Activated naive CD4-positive, alpha-beta T cell treated with anti-CD3 and anti-CD28 coated beads, Interleukin-2, amount 50 U/mL, for 72 hours (primary cell): ENCODE data around the gene POLR2A. TPM values are rescaled to one million over a fixed set of nuclear protein-coding genes. Genes with fewer than 3 reads are reported as not detected.
"Not testable (repeated sequence)": the region's sequence is repeated elsewhere in the genome, so short reads cannot be mapped to it uniquely, and the experiment has no call there.

Experiments
- ATAC-seq, 2 donors: fragments of 150-1000 bp; cut with Tn5 transposase; 2 replicates each; pipeline ENCODE4 v1.10.0; 2021; ENCODE audit warnings: mild to moderate bottlenecking in 2 of 2, moderate library complexity in 2 of 2
- DNase-seq, 2 donors: peaks; one replicate each; pipeline ENCODE4 v3.0.0; 2021 to 2022; ENCODE audit warnings: low spot score in 2 of 2
- H3K27ac Mint-ChIP-seq, 2 donors: one replicate each; pipeline ENCODE4 v1.8.0; 2022; ENCODE audit warnings: mild to moderate bottlenecking in 2 of 2, mixed read lengths in 2 of 2
- H3K36me3 Mint-ChIP-seq, 2 donors: one replicate each; pipeline ENCODE4 v1.8.0; 2022; ENCODE audit warnings: mixed read lengths in 2 of 2
- H3K9me3 Mint-ChIP-seq, 2 donors: one replicate each; pipeline ENCODE4 v1.8.0; 2022; ENCODE audit warnings: mixed read lengths in 2 of 2
- total RNA-seq, 2 donors: library from RNA; stranded (reverse); gene quantifications; one replicate each; pipeline ENCODE4 v1.2.3, GENCODE V29; 2022

Gene POLR2A
- total RNA-seq, 2 donors from 2014 or later = 280 to 333 TPM

DNA sequence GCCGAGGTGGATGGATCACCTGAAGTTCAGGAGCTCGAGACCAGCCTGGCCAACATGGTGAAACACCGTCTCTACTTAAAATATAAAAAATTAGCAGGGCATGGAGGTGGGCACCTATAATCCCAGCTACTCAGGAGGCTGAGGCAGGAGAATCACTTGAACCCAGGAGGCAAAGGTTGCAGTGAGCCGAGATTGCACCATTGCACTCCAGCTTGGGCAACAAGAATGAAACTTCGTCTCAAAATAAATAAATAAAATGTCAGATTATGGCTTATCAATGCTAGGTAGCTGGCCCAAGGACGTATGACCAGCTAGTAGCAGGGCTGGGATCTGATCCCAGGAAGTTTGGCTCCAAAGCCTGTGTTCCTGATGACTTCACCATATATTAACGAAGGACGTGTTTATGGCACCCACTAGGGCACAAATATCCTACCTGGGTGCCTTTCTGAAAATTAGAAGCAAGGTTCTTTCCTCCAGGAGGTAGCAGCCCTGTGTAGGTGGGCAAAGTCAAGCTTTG is 13.7 kb upstream of the POLR2A start:
- H3K9me3 Mint-ChIP-seq, ATAC-seq, DNase-seq, H3K36me3 Mint-ChIP-seq, H3K27ac Mint-ChIP-seq: not testable (repeated sequence)

DNA sequence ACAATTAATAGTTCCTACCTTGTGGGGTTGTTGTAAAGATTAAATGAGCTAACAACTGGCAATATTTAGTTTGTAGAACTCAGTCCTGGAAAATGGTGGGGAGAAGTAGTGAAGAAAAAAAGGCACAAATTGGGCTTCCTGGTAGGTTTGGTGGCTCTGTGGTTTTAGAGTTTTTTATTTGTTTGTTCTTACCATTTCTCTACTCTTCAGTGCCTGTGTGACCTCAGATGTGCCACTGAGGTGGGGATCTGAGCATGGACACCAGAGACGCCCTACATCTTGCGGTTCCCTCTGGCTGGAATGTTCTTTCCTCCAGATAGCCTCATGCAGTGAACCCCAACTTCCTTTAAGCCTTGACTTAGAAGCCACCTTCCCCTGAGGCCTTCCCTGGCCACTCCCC is 12.4 kb upstream of the POLR2A start:
- no peak for DNase-seq
- no peaks in the 10 kb centered on the region for H3K9me3 Mint-ChIP-seq
- no peak for ATAC-seq
- H3K36me3 Mint-ChIP-seq = peaks cover 0 to 5% of the 10 kb centered on the region in 2 donors
- H3K27ac Mint-ChIP-seq = peak overlapping the region in 1 of 2 donors; percentile 56

DNA sequence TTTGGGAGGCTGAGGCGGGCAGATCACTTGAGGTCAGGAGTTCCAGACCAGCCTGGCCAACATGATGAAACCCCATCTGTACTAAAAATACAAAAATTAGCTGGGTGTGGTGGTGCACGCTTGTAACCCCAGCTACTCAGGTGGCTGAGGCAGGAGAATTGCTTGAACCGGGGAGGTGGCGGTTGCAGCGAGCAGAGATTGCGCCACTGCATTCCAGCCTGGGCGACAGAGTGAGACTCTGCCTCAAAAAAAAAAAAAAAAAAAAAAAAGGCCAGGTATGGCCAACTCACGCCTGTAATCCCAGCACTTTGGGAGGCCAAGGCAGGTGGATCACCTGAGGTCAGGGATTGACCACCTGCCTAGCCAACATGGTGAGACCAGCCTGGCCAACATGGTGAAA is 9.4 kb upstream of the POLR2A start:
- DNase-seq, ATAC-seq, H3K9me3 Mint-ChIP-seq, H3K27ac Mint-ChIP-seq: not testable (repeated sequence)
- peaks cover 10 to 13% of the 10 kb centered on the region in 2 donors for H3K36me3 Mint-ChIP-seq

DNA sequence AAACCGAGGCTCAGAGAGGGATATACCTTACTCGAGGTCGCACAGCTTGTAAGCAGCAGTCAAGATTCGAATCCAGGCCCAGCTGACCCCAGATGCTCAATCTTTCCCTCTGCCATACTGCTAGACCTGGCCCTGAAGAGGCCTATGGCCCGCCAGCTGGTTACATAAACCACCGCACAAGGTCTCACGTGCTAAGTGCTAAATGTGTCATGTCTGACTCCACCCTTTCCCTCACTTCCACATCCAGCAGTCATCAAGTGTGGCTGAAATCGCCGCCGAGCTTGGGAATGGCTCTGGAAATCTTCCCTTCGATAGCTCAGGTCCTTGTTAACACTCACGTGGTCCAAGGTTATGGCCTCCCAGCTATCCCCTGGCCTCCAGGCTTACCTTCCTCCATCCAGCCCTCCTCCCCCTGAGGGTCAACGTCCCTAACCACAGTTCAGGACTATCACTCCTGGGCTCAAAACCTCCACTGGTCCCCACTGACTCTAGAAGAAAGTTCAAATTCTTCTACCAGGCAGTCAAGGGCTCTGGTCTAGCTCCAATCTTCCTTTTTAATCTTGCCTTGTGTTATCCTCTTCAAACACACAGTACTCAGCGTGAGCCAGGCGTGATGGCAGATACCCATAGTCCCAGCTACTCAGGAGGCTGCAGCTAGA is 8.3 kb upstream of the POLR2A start:
- H3K9me3 Mint-ChIP-seq = no peaks in the 10 kb centered on the region
- peak overlapping the region; percentile 6 to 70 for H3K27ac Mint-ChIP-seq
- DNase-seq = no peak
- H3K36me3 Mint-ChIP-seq = peaks cover 10 to 13% of the 10 kb centered on the region in 2 donors
- no peak for ATAC-seq

DNA sequence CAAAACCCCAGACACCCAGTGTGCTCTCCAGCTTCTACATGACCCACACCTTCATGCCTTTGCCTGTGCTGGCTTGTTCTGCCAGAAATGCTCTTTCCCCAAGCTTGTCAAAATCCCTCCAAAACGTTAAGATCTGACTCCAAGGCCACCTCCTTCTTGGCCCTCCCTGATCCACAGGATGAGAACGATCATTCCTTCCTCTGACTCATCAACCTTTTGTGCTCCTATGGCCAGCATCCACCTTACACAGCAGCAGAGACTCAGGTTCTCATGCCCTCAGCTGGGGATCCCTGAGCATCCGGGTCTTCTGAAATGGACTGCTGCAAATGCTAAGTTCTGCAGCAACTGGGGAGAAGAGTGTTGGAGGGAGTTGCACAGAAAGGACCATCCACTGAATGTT is 7.7 kb upstream of the POLR2A start:
- no peak for ATAC-seq
- no peak for DNase-seq
- no peaks in the 10 kb centered on the region for H3K9me3 Mint-ChIP-seq
- peak overlapping the region; percentile 6 to 70 for H3K27ac Mint-ChIP-seq
- peaks cover 10 to 13% of the 10 kb centered on the region in 2 donors for H3K36me3 Mint-ChIP-seq

DNA sequence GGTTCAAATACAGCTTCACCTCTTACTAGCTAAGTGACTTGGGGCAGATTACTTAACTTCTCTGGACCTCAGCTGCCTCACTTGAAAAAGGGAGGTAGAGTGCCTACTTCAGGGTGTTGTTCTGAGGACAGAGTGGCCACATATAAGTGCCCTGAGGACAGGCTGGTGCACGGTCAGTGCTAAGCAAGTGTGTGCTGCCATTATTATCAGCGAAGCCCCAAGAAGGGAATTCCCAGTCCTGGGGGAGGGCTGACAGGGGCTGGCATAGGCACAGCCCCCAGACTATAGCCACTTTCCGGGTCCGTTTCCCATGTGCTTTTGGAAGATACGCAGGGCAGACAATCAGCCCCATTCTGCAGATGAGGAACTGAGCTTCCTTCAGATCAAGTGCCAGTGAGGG is 7.2 kb upstream of the POLR2A start:
- Mint-ChIP-seq H3K27ac (peak overlapping the region in 1 of 2 donors; percentile 87), H3K36me3 (peaks cover 10 to 13% of the 10 kb centered on the region in 2 donors), H3K9me3 (no peaks in the 10 kb centered on the region)
- DNase-seq = no peak
- no peak for ATAC-seq

DNA sequence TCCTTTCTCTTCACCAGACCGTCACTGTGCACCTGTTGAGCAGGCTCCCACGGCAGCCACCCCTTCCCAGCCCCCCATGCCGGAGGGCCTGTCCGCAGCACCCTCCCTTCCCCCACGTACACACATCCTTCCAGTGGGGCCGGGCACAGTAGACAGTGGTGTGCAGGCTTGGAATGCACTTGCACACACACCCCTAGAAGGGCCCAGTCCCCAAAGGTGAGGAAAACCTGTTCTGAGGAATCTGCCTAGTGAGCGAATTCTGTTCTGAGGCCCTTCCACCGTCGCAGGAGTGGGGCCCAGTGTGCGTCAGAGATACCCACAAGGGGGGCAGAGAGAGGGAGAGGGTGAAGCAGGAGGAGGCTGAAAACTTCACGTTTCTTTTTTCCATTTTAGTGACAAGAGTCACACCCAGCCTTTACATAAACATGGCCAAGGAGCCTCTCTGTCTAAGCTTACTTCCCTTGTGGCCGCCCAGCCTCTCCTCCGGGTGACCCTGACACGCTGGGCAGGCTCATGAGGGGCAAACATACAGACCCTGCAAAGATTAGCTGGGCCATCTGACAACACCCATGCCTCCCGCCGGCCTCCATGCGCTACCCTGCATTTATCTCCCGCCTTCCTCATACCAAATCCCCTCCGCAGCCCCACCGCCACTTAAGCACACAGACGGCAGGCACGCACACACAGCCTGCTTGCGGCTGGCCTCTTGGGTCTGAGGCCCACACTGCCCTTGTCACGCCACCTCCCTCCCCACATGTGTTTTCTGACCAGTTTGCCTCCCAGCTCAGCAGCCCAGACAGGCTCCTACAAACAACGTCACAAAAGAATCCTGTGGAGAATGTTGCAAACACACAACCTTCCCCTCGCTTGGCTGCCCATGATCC is 6.5 kb upstream of the POLR2A start:
- Mint-ChIP-seq H3K36me3 (peaks cover 10 to 13% of the 10 kb centered on the region in 2 donors), H3K9me3 (no peaks in the 10 kb centered on the region), H3K27ac (peak overlapping the region; percentile 84 to 87)
- ATAC-seq (peak in 1 of 2 donors; percentile 2), DNase-seq (no peak)

DNA sequence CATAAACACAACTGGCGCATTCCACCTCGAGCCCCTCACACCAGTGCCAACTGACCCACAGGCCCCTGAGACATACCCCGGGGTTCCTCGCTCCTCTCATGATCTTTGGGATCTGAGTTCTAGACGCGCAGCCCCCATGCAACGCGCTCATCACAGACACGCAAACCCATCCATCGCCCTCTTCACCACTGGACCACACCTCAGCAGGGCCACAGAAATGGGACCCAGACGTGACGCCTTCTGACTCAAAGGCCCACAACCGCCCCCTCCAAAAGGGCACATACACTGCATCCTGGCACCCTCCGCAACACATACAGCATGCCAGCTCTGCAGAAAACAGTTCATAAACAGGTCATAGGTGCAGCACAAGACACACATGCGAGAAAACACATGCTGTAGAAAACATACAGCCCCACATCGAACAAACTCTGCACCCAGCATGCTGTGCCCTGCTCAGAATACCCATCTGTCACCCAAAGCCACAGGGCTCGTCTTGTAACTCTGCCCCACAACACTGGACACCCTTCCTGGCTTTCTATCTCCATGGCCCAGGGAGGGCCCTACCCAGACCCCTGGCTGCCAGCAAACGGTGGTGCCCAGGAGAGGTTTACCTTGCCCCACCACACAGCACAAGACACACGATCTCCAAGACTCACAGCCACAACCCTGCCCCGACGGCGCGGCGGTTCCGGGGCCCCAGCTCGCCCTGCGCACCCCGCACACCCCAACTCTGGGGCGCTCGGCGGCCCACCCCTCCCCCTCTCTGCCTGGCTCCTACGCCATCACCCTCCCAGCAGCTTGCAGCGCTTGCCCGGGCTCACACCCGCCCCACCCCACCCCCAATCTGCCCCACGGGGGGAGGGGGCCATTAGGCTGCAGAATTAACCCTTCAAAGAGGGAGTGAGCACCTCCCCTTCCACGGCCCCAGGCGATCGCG is 5.6 kb upstream of the POLR2A start:
- peak in 1 of 2 donors; percentile 54 for DNase-seq
- ATAC-seq = peak; percentile 35 to 68
- Mint-ChIP-seq H3K36me3 (peaks cover 10 to 13% of the 10 kb centered on the region in 2 donors), H3K27ac (peak overlapping the region; percentile 84 to 87), H3K9me3 (no peaks in the 10 kb centered on the region)

DNA sequence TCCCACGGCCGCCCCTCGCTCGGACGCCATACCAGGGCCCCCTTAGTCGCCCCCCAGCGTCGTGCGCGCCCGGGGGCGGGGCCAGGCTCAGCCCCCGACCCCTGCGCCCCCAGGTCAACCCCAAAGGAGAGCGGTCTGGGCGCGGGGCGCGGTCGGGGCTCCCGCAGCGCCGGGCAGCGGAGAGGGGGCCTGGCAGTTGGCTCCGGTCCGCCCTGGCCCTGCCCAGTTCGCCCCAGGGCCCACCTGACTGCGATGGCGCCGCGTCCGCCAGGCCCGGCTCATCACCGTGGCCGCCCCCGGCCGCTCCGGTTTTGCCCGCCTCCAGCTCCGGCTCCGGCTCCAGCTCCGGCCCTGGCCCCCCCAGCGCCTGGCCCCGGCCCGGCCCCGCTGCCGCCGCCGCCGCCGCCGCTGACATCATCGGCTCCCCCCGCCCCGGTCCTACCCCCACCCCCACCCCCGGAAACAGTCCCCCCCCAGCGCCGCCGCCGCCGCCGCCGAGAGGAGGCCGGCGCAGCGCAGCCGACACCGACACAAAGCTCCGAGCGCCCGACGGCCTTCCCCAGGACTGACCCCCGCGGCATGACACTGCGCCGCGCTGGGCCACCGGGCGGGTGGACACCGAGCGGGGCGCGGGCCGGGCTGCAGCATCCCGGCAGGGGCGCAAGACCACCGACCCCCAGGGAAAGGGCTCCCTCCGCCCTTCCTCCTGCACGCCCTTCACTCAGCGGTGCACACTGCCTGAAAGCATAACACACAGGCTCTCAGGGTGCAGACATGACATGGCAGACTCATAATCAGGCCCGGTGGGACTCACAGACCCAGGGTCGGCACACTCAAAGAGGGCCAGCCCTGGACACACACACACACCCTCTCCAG is 4.7 kb upstream of the POLR2A start, which contains the start of gene ZBTB4:
Gene ZBTB4 (minus strand): TSS at position 419 of the 876 bp plus-strand sequence. CDS start 12,830 bp downstream, outside the sequence.
- ATAC-seq (peak; percentile 15 to 16), DNase-seq (peak in 1 of 2 donors; percentile 56)
- Mint-ChIP-seq H3K9me3 (no peaks in the 10 kb centered on the region), H3K36me3 (peaks cover 10 to 13% of the 10 kb centered on the region in 2 donors), H3K27ac (peak within 1 kb of the TSS; percentile 87 to 94)

DNA sequence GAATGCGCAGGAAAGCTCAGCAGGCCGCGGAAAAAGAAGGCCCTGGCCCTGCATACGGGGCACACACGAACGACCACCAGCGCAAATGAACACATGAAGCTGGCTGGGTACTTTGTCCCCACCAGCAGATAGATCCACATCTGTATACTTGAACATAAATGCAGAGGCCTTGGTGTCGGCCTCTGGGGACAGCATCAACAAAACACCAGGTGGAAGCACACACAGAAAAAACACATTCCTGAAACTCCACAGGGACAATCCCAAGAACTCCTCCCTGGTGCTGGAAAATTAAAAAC is 4.1 kb upstream of the POLR2A start:
- H3K9me3 Mint-ChIP-seq = no peaks in the 10 kb centered on the region
- DNase-seq = no peak
- H3K36me3 Mint-ChIP-seq = peaks cover 15 to 19% of the 10 kb centered on the region in 2 donors
- peak overlapping the region; percentile 87 to 94 for H3K27ac Mint-ChIP-seq
- no peak for ATAC-seq

DNA sequence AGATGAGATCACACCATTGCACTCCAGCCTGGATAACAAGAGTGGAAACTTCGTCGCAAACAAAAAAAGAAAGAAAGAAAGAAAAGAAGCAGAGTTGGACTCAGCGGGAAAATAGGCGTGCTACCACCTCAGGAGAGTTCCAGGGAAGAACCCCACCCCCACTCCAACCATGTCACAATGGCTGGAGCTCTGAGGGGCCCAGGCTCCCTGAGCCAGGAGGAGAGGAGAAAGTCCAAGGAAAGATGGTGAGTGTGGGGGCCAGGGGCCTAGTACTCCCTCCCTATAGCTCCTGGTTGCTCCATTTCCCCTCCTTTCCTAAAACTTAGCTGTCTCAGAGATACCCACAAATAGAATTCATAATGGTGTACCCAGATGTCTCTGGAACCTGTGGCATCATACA is 2.9 kb upstream of the POLR2A start, which contains the start of gene SLC35G6:
Gene SLC35G6 (plus strand): TSS at position 172 of the 400 bp plus-strand sequence. CDS start 71 bp downstream, at position 243.
- peaks cover 24 to 25% of the 10 kb centered on the region in 2 donors for H3K36me3 Mint-ChIP-seq
- not testable (repeated sequence) for H3K9me3 Mint-ChIP-seq, ATAC-seq, DNase-seq
- peak within 1 kb of the TSS; percentile 94 to 97 for H3K27ac Mint-ChIP-seq

DNA sequence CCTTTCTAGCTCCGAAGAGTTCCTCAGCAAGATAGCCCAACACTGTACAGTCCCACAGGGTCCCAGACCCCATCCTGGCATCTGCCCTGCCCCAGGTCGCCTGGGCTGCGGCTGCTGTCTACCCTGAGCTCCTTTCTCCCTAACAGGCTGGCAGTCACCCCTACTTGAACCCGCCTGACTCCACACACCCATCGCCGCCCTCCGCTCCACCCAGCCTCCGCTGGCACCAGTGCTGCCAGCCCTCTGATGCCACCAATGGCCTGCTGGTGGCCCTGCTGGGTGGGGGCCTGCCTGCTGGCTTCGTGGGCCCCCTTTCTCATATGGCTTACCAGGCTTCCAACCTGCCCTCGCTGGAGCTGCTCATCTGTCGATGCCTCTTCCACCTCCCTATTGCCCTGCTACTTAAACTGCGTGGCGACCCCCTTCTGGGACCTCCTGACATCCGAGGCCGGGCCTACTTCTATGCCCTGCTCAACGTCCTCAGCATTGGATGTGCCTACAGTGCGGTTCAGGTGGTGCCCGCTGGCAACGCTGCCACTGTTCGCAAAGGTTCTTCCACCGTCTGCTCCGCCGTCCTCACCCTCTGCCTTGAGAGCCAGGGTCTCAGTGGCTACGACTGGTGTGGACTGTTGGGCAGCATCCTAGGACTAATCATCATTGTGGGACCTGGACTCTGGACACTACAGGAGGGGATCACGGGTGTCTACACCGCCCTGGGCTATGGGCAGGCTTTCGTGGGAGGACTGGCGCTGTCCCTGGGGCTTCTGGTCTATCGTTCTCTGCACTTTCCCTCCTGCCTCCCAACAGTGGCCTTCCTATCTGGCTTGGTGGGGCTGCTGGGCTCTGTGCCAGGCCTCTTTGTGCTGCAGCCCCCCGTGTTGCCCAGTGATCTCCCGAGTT is 2.1 kb upstream of the POLR2A start:
- H3K9me3 Mint-ChIP-seq, DNase-seq, ATAC-seq: not testable (repeated sequence)
- peaks cover 26 to 30% of the 10 kb centered on the region in 2 donors for H3K36me3 Mint-ChIP-seq
- peak overlapping the region; percentile 97 to 100 for H3K27ac Mint-ChIP-seq

DNA sequence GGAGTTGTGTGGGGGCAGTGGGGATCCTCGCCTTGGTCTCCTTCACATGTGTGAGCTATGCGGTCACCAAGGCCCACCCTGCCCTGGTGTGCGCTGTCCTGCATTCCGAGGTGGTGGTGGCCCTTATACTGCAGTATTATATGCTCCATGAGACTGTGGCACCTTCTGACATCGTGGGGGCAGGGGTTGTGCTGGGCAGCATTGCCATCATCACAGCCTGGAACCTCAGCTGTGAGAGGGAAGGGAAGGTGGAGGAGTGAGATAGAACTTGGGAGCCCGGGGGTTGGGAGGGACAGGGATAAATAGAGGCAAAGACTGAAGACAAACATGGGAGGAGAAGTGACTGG is 1.5 kb upstream of the POLR2A start:
- DNase-seq, ATAC-seq, H3K9me3 Mint-ChIP-seq: not testable (repeated sequence)
- peaks cover 26 to 36% of the 10 kb centered on the region in 2 donors for H3K36me3 Mint-ChIP-seq
- H3K27ac Mint-ChIP-seq = peak overlapping the region; percentile 97 to 100

DNA sequence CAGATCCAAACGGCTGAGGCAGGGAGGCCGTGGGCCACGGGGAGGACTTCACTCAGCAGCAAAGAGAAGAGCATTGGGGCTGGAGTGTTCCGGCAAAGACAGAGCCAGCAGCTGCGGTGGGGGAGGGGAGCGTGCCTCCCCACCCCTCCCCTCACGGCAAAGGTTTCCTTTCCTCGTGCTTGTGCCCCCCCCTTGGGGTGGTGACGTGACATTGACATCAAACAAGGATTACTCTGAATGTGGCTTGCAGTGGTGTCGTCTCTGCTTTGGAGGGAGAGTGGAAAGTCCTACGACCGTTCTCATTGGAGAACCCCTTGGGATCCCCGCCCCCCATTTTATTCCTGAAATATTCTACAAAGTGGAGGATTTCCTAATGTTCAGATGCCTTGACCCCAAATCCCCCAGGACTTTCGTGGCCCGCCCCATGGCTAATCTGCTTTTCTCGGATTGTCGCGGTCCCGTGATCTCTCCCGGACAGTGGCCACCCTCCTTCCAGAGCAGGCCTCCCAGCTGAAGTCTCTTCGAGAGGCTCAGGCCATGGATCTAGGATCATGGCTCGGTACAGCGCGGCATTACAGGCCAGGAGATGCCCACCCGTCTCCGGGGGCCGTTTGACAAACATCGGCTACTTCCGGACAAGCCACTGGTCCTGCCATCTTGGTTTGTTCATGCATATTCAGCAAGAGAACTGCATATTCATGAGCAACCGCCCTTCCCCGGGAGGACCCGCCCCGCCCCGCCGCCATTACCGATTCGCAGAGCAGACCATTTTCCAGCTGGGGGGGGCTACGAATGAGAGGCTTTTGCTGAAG is 705 bp upstream of the POLR2A start:
- Mint-ChIP-seq H3K9me3 (no peaks in the 10 kb centered on the region), H3K36me3 (peaks cover 18 to 35% of the 10 kb centered on the region in 2 donors), H3K27ac (peak overlapping the region; percentile 97 to 100)
- DNase-seq (peak; percentile 86 to 89), ATAC-seq (peak; percentile 61 to 62)
